ENCODE results near the gene SLC25A40. TPM values are rescaled to one million over a fixed set of nuclear protein-coding genes. Genes with fewer than 3 reads are reported as not detected.
"Not testable (repeated sequence)": the region's sequence is repeated elsewhere in the genome, so short reads cannot be mapped to it uniquely, and the experiment has no call there.

Gene SLC25A40
- total RNA-seq, 2 experiments from 2014 or later = 32.7 to 38.3 TPM

- no peak overlapping the region for H3K27ac Mint-ChIP-seq
Observed at GRCh38 chr7:87882151-87882937, 6.2 kb upstream of the SLC25A40 start.

GRCh38 chr7:87878208-87878735 lies 2.1 kb upstream of the SLC25A40 start:
- Mint-ChIP-seq H3K27ac (no peak overlapping the region), H3K9me3 (no peaks in the 10 kb centered on the region), H3K4me1 (ENCODE audit: low read depth) (peaks cover 41% of the 10 kb centered on the region), H3K4me3 (peak overlapping the region; percentile 91), H3K36me3 (ENCODE audit: low read depth) (peaks cover 42% of the 10 kb centered on the region), H3K27me3 (ENCODE audit: low read depth) (no peaks in the 10 kb centered on the region)
- no peak for DNase-seq
- CTCF ChIA-PET = interaction anchor here (0.8 kb wide), 1 partner anchor 8 kb away, joined by 4 read pairs; no protein-coding TSS in a partner anchor
- intact Hi-C loops (cut with micrococcal nuclease) = loop anchor here (5.0 to 10.0 kb wide), 3 partner anchors 234 to 943 kb away; partner anchors contain the start of gene ELAPOR2

More at GRCh38 chr7:87882151-87882937, 6.2 kb upstream of the SLC25A40 start:
- DNase-seq = no peak
- Mint-ChIP-seq H3K4me1 (ENCODE audit: low read depth) (peaks cover 23% of the 10 kb centered on the region), H3K4me3 (no peak overlapping the region), H3K27me3 (ENCODE audit: low read depth) (no peaks in the 10 kb centered on the region), H3K9me3 (no peaks in the 10 kb centered on the region), H3K36me3 (ENCODE audit: low read depth) (peaks cover 34% of the 10 kb centered on the region)
- intact Hi-C loops (cut with micrococcal nuclease) = no loop called here
- CTCF ChIA-PET = no interaction called here

GRCh38 chr7:87877366-87878040 lies 1.3 kb upstream of the SLC25A40 start:
- intact Hi-C loops (cut with micrococcal nuclease) = loop anchor here (2.0 to 10.0 kb wide), 5 partner anchors 235 to 943 kb away; partner anchors contain the start of genes ABCB1, ELAPOR2 and TMEM243
- peaks cover 40% of the 10 kb centered on the region for H3K4me1 Mint-ChIP-seq (ENCODE audit: low read depth)
- H3K36me3 Mint-ChIP-seq (ENCODE audit: low read depth) = peaks cover 44% of the 10 kb centered on the region

GRCh38 chr7:87876869-87877234 lies 692 bp upstream of the SLC25A40 start:
- H3K9me3 Mint-ChIP-seq = peaks cover 8% of the 10 kb centered on the region
- peak overlapping the region; percentile 91 for H3K4me3 Mint-ChIP-seq
- no peaks in the 10 kb centered on the region for H3K27me3 Mint-ChIP-seq (ENCODE audit: low read depth)
- peaks cover 46% of the 10 kb centered on the region for H3K36me3 Mint-ChIP-seq (ENCODE audit: low read depth)
- intact Hi-C loops (cut with micrococcal nuclease) = loop anchor here (1.0 to 10.0 kb wide), 11 partner anchors 19 to 942 kb away; partner anchors contain the start of genes ABCB1, ADAM22, CROT and DMTF1
- DNase-seq = peak; percentile 62
- H3K4me1 Mint-ChIP-seq (ENCODE audit: low read depth) = peaks cover 41% of the 10 kb centered on the region
- CTCF ChIA-PET = no interaction called here
- peak overlapping the region; percentile 91 for H3K27ac Mint-ChIP-seq

More at GRCh38 chr7:87877366-87878040, 1.3 kb upstream of the SLC25A40 start:
- Mint-ChIP-seq H3K4me3 (peak overlapping the region; percentile 91), H3K27me3 (ENCODE audit: low read depth) (no peaks in the 10 kb centered on the region), H3K27ac (peak overlapping the region; percentile 91), H3K9me3 (peaks cover 3% of the 10 kb centered on the region)
- no peak for DNase-seq
- CTCF ChIA-PET = no interaction called here

GRCh38 chr7:87875151-87876039 lies 765 bp downstream of the SLC25A40 start:
- intact Hi-C loops (cut with micrococcal nuclease) = loop anchor here (1.0 to 10.0 kb wide), 11 partner anchors 17 to 941 kb away; partner anchors contain the start of genes ABCB1, ADAM22, CROT and DMTF1
- CTCF ChIA-PET = interaction anchor here (1.8 kb wide), 1 partner anchor 77 kb away, joined by 6 read pairs; no protein-coding TSS in a partner anchor
- no peaks in the 10 kb centered on the region for H3K27me3 Mint-ChIP-seq (ENCODE audit: low read depth)
- peak overlapping the region; percentile 91 for H3K4me3 Mint-ChIP-seq
- peak overlapping the region; percentile 66 for H3K27ac Mint-ChIP-seq
- peaks cover 53% of the 10 kb centered on the region for H3K36me3 Mint-ChIP-seq (ENCODE audit: low read depth)
- peaks cover 39% of the 10 kb centered on the region for H3K4me1 Mint-ChIP-seq (ENCODE audit: low read depth)
- H3K9me3 Mint-ChIP-seq = peaks cover 17% of the 10 kb centered on the region
- peak; percentile 7 for DNase-seq

GRCh38 chr7:87874066-87874465 lies 2.1 kb downstream of the SLC25A40 start:
- peak overlapping the region; percentile 91 for H3K4me3 Mint-ChIP-seq
- intact Hi-C loops (cut with micrococcal nuclease) = loop anchor here (10.0 kb wide), 2 partner anchors 819 to 939 kb away; partner anchors contain the start of gene ELAPOR2
- H3K36me3 Mint-ChIP-seq (ENCODE audit: low read depth) = peaks cover 57% of the 10 kb centered on the region
- peaks cover 30% of the 10 kb centered on the region for H3K4me1 Mint-ChIP-seq (ENCODE audit: low read depth)
- H3K27me3 Mint-ChIP-seq (ENCODE audit: low read depth) = no peaks in the 10 kb centered on the region
- CTCF ChIA-PET = interaction anchor here (1.8 kb wide), 1 partner anchor 76 kb away, joined by 6 read pairs; no protein-coding TSS in a partner anchor
- no peak overlapping the region for H3K27ac Mint-ChIP-seq
- H3K9me3 Mint-ChIP-seq = peaks cover 18% of the 10 kb centered on the region
- DNase-seq = no peak

GRCh38 chr7:87873328-87873727 lies 2.8 kb downstream of the SLC25A40 start:
- H3K4me3 Mint-ChIP-seq; H3K27me3 Mint-ChIP-seq (ENCODE audit: low read depth); H3K27ac Mint-ChIP-seq; DNase-seq: not testable (repeated sequence)
- peaks cover 61% of the 10 kb centered on the region for H3K36me3 Mint-ChIP-seq (ENCODE audit: low read depth)
- CTCF ChIA-PET = interaction anchor here (0.6 to 1.0 kb wide), 2 partner anchors 14 to 721 kb away, joined by 3 read pairs; partner anchors contain the start of gene DMTF1
- intact Hi-C loops (cut with micrococcal nuclease) = loop anchor here (10.0 kb wide), 2 partner anchors 819 to 939 kb away; partner anchors contain the start of gene ELAPOR2
- peaks cover 29% of the 10 kb centered on the region for H3K4me1 Mint-ChIP-seq (ENCODE audit: low read depth)
- H3K9me3 Mint-ChIP-seq = peaks cover 18% of the 10 kb centered on the region

GRCh38 chr7:87872346-87872745 lies 3.8 kb downstream of the SLC25A40 start:
- no peak overlapping the region for H3K27ac Mint-ChIP-seq
- CTCF ChIA-PET = interaction anchor here (1.0 kb wide), 1 partner anchor 15 kb away, joined by 3 read pairs; no protein-coding TSS in a partner anchor
- H3K4me3 Mint-ChIP-seq = no peak overlapping the region
- intact Hi-C loops (cut with micrococcal nuclease) = loop anchor here (10.0 kb wide), 2 partner anchors 818 to 938 kb away; partner anchors contain the start of gene ELAPOR2
- no peak for DNase-seq
- peaks cover 65% of the 10 kb centered on the region for H3K36me3 Mint-ChIP-seq (ENCODE audit: low read depth)
- peaks cover 24% of the 10 kb centered on the region for H3K9me3 Mint-ChIP-seq
- peaks cover 25% of the 10 kb centered on the region for H3K4me1 Mint-ChIP-seq (ENCODE audit: low read depth)
- no peaks in the 10 kb centered on the region for H3K27me3 Mint-ChIP-seq (ENCODE audit: low read depth)

- CTCF ChIA-PET = interaction anchor here (0.7 kb wide), 1 partner anchor 9 kb away, joined by 3 read pairs; no protein-coding TSS in a partner anchor
- Mint-ChIP-seq H3K4me1 (ENCODE audit: low read depth) (peaks cover 25% of the 10 kb centered on the region), H3K9me3 (peaks cover 36% of the 10 kb centered on the region), H3K4me3 (no peak overlapping the region), H3K27ac (no peak overlapping the region), H3K36me3 (ENCODE audit: low read depth) (peaks cover 76% of the 10 kb centered on the region), H3K27me3 (ENCODE audit: low read depth) (no peaks in the 10 kb centered on the region)
- DNase-seq = no peak
- intact Hi-C loops (cut with micrococcal nuclease) = loop anchor here (10.0 kb wide), 2 partner anchors 816 to 936 kb away; partner anchors contain the start of gene ELAPOR2
Observed at GRCh38 chr7:87870471-87870870, 5.7 kb downstream of the SLC25A40 start.

- H3K27me3 Mint-ChIP-seq (ENCODE audit: low read depth); CTCF ChIA-PET; H3K27ac Mint-ChIP-seq; intact Hi-C loops (cut with micrococcal nuclease); H3K4me3 Mint-ChIP-seq; DNase-seq: not testable (repeated sequence)
- Mint-ChIP-seq H3K4me1 (ENCODE audit: low read depth) (peaks cover 11% of the 10 kb centered on the region), H3K36me3 (ENCODE audit: low read depth) (peaks cover 70% of the 10 kb centered on the region), H3K9me3 (peaks cover 34% of the 10 kb centered on the region)
Observed at GRCh38 chr7:87866533-87866932, 9.6 kb downstream of the SLC25A40 start.

- Mint-ChIP-seq H3K36me3 (ENCODE audit: low read depth) (peaks cover 68% of the 10 kb centered on the region), H3K9me3 (peaks cover 32% of the 10 kb centered on the region), H3K4me3 (no peak overlapping the region), H3K27ac (no peak overlapping the region), H3K4me1 (ENCODE audit: low read depth) (peaks cover 11% of the 10 kb centered on the region), H3K27me3 (ENCODE audit: low read depth) (no peaks in the 10 kb centered on the region)
- DNase-seq = no peak
- CTCF ChIA-PET = interaction anchor here (0.6 kb wide), 1 partner anchor 40 kb away, joined by 3 read pairs; no protein-coding TSS in a partner anchor
- intact Hi-C loops (cut with micrococcal nuclease) = no loop called here
Observed at GRCh38 chr7:87866089-87866488, 10.1 kb downstream of the SLC25A40 start.
